IPS-18c (cell line): Measurements from ENCODE around the gene MMADHC.
"Not testable (repeated sequence)": the region's sequence is repeated elsewhere in the genome, so short reads cannot be mapped to it uniquely, and the experiment has no call there.

Experiments used
- H3K4me3 ChIP-seq: 2 replicates; pipeline ENCODE4 v1.7.0; 2013; ENCODE audit warnings: low read depth, mild to moderate bottlenecking, low read length, moderate library complexity; ENCODE audit not compliant: insufficient read depth
- H3K9me3 ChIP-seq: one replicate; pipeline ENCODE4 v1.6.1; 2013; ENCODE audit warnings: mild to moderate bottlenecking, low read length, moderate library complexity; ENCODE audit not compliant: control insufficient read depth, insufficient read depth

Gene MMADHC

DNA sequence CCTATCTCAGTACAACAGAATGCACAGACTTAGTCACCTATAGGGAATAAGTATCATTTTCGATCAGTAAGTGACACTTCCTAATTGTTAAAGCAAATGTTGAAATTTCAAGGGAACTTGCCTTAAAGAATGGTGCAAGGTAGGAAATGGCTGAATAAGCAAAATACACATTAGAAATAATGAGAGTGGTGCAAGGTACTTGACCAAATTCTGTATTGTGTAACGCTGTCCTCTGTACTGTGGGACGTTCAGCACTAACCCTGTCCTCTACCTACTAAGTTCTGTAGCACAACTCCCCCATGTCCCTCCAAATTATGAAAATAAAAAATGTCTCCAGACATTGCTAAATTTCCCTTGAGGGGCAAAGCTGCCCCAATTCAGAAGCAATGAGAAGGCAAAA lies 19.4 kb downstream of the MMADHC start:
- H3K9me3 ChIP-seq, result no peaks in the 10 kb centered on the region
- no peak overlapping the region for H3K4me3 ChIP-seq

DNA sequence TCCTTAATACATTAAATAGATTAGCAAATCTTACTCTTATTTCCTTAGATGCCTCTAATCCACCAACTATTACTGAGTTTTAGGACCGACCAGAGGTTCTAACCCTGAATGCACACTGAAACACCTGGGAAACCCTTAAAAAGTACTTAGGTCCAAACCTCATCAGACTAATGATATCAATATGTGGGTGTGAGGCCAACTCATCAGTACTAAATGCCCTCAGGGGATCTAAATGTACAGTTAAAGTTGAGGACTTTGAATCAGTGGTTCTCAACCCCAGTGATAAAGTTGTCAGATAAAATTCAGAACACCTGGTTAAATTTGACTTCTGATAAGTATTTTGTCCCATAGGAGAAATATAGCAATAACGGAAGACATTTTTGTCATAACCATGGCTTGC lies 20.9 kb downstream of the MMADHC start:
- Histone ChIP-seq H3K9me3 (no peaks in the 10 kb centered on the region), H3K4me3 (no peak overlapping the region)

GRCh38 chr2:149565625-149566024 lies 21.9 kb downstream of the MMADHC start:
- H3K9me3 ChIP-seq, H3K4me3 ChIP-seq: not testable (repeated sequence)

DNA sequence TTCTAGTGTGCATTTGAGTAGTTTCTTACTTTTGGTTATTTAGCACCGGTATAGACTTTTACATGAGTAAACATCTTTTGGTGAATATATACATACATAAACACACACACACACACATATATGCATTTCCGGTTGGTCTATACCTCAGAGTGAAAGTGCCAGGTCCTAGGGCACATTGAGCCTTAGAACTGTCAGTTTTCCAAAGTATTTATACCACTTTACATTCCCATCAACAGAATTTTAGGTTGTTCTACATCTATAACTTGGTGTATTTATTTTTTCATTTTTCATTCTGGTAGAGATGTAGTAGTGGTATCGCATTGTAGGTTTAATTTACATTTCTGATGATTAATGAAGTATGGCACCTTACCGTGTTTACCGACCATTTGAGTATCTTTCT lies 22.6 kb downstream of the MMADHC start:
- Histone ChIP-seq H3K9me3 (no peaks in the 10 kb centered on the region), H3K4me3 (no peak overlapping the region)

DNA sequence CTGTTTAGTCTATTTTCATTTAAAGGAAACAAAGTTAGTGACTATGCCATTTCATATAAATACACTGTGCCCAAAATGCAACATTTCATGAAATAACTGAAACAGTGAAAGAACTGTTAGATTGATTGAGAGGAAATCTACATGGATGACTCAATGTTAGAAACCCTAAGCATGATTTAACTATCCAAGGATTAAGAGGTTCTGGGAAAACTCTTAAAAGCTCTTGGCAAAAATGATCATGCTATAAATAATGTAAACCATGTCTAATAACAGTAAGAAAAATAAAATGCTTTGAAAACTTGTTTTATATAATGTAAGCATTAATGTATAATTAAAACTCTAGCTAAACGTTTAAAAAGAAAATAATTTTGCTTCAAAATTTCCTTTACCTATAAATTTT lies 23.5 kb downstream of the MMADHC start:
- no peaks in the 10 kb centered on the region for H3K9me3 ChIP-seq
- H3K4me3 ChIP-seq, result no peak overlapping the region

GRCh38 chr2:149562324-149562723 lies 25.3 kb downstream of the MMADHC start:
- H3K4me3 ChIP-seq, result no peak overlapping the region
- H3K9me3 ChIP-seq, result no peaks in the 10 kb centered on the region

- no peak overlapping the region for H3K4me3 ChIP-seq
- H3K9me3 ChIP-seq, result no peaks in the 10 kb centered on the region
Measured at GRCh38 chr2:149561309-149561926, 26.2 kb downstream of the MMADHC start.

DNA sequence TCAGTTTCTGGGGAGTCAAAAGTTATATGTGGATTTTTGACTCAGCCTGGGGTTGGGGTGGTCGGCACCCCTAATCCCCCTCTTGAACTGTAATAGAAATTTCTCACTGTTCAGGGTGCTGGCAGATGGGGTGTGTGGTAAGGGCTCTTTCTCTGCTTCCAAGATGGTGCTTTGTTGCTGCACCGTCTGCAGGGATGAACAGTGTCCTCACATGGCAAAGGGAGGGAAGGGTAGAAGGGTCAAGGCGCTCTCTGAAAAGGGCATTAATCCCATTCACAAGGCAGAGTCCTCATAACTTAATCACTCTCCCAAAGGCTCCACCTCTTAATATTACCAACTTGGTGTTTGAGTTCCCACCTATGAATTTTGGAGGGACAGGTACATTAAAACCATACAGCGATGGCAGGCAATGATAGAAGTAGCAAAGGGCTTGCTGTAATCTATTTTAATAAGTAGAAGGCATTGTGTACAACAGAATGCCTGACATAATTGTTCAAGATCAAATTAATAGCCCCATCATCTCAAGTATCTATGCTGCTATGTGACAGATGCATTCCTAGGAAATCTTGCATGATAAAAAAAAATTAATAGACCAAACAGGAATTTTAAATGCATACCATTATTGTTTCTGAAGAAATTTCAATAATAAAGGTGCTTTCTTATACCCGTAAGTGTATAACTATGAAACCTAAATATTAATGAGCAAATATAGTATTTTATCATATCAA lies 28.1 kb downstream of the MMADHC start:
- no peak overlapping the region for H3K4me3 ChIP-seq
- no peaks in the 10 kb centered on the region for H3K9me3 ChIP-seq

- no peak overlapping the region for H3K4me3 ChIP-seq
- H3K9me3 ChIP-seq, result no peaks in the 10 kb centered on the region
Measured at GRCh38 chr2:149556452-149556851, 31.1 kb downstream of the MMADHC start.

- H3K9me3 ChIP-seq, result no peaks in the 10 kb centered on the region
- no peak overlapping the region for H3K4me3 ChIP-seq
Measured at GRCh38 chr2:149552830-149553229, 34.7 kb downstream of the MMADHC start.

DNA sequence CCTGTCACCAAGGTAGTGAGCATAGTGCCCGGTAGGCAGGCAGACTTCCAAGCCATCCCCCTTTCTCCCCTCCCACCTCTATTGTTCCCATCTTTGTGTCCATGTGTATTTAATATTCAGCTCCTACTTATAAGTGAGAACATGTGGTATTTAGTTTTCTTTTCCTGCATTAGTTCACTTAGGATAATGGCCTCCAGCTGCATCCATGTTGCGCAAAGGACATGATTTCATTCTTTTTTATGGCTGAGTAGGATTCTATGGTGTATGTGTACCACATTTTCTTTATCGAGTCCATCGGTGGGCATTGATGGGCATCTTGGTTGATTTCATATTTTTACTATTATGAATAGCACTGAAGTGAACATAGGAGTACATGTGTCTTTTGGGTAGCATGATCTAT lies 35.3 kb downstream of the MMADHC start:
- H3K4me3 ChIP-seq, result no peak overlapping the region
- no peaks in the 10 kb centered on the region for H3K9me3 ChIP-seq

- Histone ChIP-seq H3K4me3 (no peak overlapping the region), H3K9me3 (no peaks in the 10 kb centered on the region)
Measured at GRCh38 chr2:149544692-149545091, 42.9 kb downstream of the MMADHC start.

GRCh38 chr2:149543845-149544244 lies 43.7 kb downstream of the MMADHC start:
- no peak overlapping the region for H3K4me3 ChIP-seq
- no peaks in the 10 kb centered on the region for H3K9me3 ChIP-seq

GRCh38 chr2:149540138-149540537 lies 47.4 kb downstream of the MMADHC start:
- Histone ChIP-seq H3K4me3 (no peak overlapping the region), H3K9me3 (no peaks in the 10 kb centered on the region)

- Histone ChIP-seq H3K9me3 (no peaks in the 10 kb centered on the region), H3K4me3 (no peak overlapping the region)
Measured at GRCh38 chr2:149538138-149538833, 49.3 kb downstream of the MMADHC start.

GRCh38 chr2:149537092-149537726 lies 50.4 kb downstream of the MMADHC start:
- no peak overlapping the region for H3K4me3 ChIP-seq
- no peaks in the 10 kb centered on the region for H3K9me3 ChIP-seq

- no peak overlapping the region for H3K4me3 ChIP-seq
- no peaks in the 10 kb centered on the region for H3K9me3 ChIP-seq
Measured at GRCh38 chr2:149536649-149537048, 50.9 kb downstream of the MMADHC start.

DNA sequence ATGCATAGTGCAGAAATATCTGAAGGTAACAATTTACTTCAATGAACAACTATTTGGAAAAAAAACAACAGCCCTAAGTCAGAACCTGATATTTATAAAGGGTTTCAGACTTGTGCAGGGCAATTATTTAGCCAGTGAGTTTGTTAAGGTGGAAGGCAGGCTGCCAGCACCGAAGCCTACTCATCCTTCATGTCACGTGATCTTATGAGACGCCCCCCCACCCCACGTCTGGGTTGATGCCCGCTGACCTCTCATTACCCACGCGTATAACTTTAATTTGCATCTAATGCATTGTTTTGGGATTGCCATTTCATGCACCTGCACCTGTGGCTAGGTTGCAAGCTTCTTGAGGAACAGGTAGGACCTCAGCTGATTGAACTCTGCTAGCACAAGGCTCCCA lies 52.9 kb downstream of the MMADHC start:
- no peak overlapping the region for H3K4me3 ChIP-seq
- no peaks in the 10 kb centered on the region for H3K9me3 ChIP-seq
